Esophagus muscularis mucosa (tissue), 4 donors: ENCODE results near the gene LCNL1. TPM values are rescaled to one million over a fixed set of nuclear protein-coding genes. Genes with fewer than 3 reads are reported as not detected.

ENCODE experiments used
- DNase-seq: peaks from one replicate; pipeline ENCODE4 v3.0.0-alpha.2; 2017; ENCODE audit errors: extremely low spot score
- H3K27ac ChIP-seq, 4 donors: fragments of 200-600 bp; sonication (generic); replicated peaks in 1 of 4; 1 replicate in 3 of 4; 2 replicates in 1 of 4; pipeline ENCODE4 v1.5.1; 2016 to 2019; ENCODE audit warnings: mild to moderate bottlenecking in 1 of 4
- H3K27me3 ChIP-seq, 4 donors: fragments of 200-600 bp; sonication (generic); one replicate each; pipeline versions ENCODE4 v1.5.1 to v1.6.0; 2016 to 2019
- H3K36me3 ChIP-seq, 4 donors: fragments of 200-600 bp; sonication (generic); one replicate each; pipeline ENCODE4 v1.5.1; 2016 to 2019
- H3K4me1 ChIP-seq, 4 donors: fragments of 200-600 bp; sonication (generic); one replicate each; pipeline ENCODE4 v1.5.1; 2016 to 2019
- H3K4me3 ChIP-seq, 4 donors: fragments of 200-600 bp; sonication (generic); 1 replicate in 2 of 4; 2 replicates in 2 of 4; pipeline ENCODE4 v1.5.1; 2016 to 2019; ENCODE audit warnings: mild to moderate bottlenecking in 4 of 4, moderate library complexity in 1 of 4
- H3K9me3 ChIP-seq, 4 donors: fragments of 200-600 bp; sonication (generic); 1 replicate in 3 of 4; 2 replicates in 1 of 4; pipeline ENCODE4 v1.5.1; 2016 to 2019
- CTCF ChIP-seq, 3 experiments: fragments of 200-600 bp in 2 of 3; fragments of 450-650 bp in 1 of 3; sonication (generic) in 2 of 3; IDR thresholded peaks; one replicate each; pipeline ENCODE4 v1.5.1; 2017 to 2019; ENCODE audit warnings: antibody characterized with exemption in 3 of 3, mild to moderate bottlenecking in 2 of 3, moderate library complexity in 1 of 3
- EP300 ChIP-seq: sonication (generic); formaldehyde crosslinking; IDR thresholded peaks from one replicate; pipeline ENCODE4 v1.6.1; 2017; ENCODE audit warnings: antibody characterized with exemption
- POLR2A ChIP-seq: fragments of 450-650 bp; IDR thresholded peaks from one replicate; pipeline ENCODE4 v1.6.1; 2017; ENCODE audit warnings: antibody characterized with exemption, moderate library complexity, mild to moderate bottlenecking, low read depth
- POLR2AphosphoS5 ChIP-seq, 2 donors: sonication (generic); formaldehyde crosslinking; IDR thresholded peaks; one replicate each; pipeline ENCODE4 v1.6.1; 2017; ENCODE audit warnings: antibody characterized with exemption in 2 of 2
- WGBS: methylation state at CpG from one replicate; pipeline ENCODE4 v1.1.5; 2018; 5-methylcytosine and 5-hydroxymethylcytosine counted together
- intact Hi-C: fragments of 100-400 bp; cut with DNase I; formaldehyde crosslinking; loops from one replicate; pipeline ENCODE4 v1.15.1; 2023
- total RNA-seq, 4 donors: library from RNA; depleted of rRNA; stranded (reverse); fragments of >200 nt; gene quantifications; one replicate each; pipeline versions ENCODE4 v1.1.0 to v1.2.1, GENCODE V29; 2016

Gene LCNL1
- total RNA-seq, 4 donors from 2014 or later = 0.11 to 0.42 (median 0.39) TPM; not detected in 1

- no peak for DNase-seq
- intact Hi-C loops = no loop called here
- TF ChIP-seq POLR2A (no peak), CTCF (IDR thresholded peaks at IDR 0.05) (no peak), POLR2AphosphoS5 (IDR thresholded peaks at IDR 0.05) (no peak), EP300 (no peak)
- Histone ChIP-seq H3K4me1 (peaks cover 0 to 12% (median 6%) of the 10 kb centered on the region in 4 donors), H3K9me3 (peaks cover 0 to 3% (median 0%) of the 10 kb centered on the region in 4 donors), H3K4me3 (no peak overlapping the region), H3K36me3 (peaks cover 12 to 46% (median 37%) of the 10 kb centered on the region in 4 donors), H3K27me3 (no peaks in the 10 kb centered on the region), H3K27ac (no peak overlapping the region)
- 69% methylated on average over 24 of the region's 30 CpGs for WGBS
These were observed 24.5 kb downstream of the LCNL1 start for GRCh38 chr9:137007108-137007815.

GRCh38 chr9:137007816-137008270 lies 25.1 kb downstream of the LCNL1 start:
- TF ChIP-seq POLR2AphosphoS5 (IDR thresholded peaks at IDR 0.05) (no peak), CTCF (IDR thresholded peaks at IDR 0.05) (no peak), POLR2A (no peak), EP300 (no peak)
- 87% methylated on average over 12 of the region's 13 CpGs for WGBS
- Histone ChIP-seq H3K4me1 (peaks cover 0 to 12% (median 6%) of the 10 kb centered on the region in 4 donors), H3K27ac (no peak overlapping the region), H3K4me3 (no peak overlapping the region), H3K9me3 (peaks cover 0 to 3% (median 0%) of the 10 kb centered on the region in 4 donors), H3K36me3 (peaks cover 12 to 52% (median 43%) of the 10 kb centered on the region in 4 donors), H3K27me3 (no peaks in the 10 kb centered on the region)
- intact Hi-C loops = no loop called here
- no peak for DNase-seq

- no peak overlapping the region for H3K27ac ChIP-seq
- no peak for TF ChIP-seq CTCF (IDR thresholded peaks at IDR 0.05)
- no peaks in the 10 kb centered on the region for H3K27me3 ChIP-seq
- H3K36me3 ChIP-seq = peaks cover 12 to 57% (median 48%) of the 10 kb centered on the region in 4 donors
- H3K9me3 ChIP-seq = peaks cover 0 to 3% (median 0%) of the 10 kb centered on the region in 4 donors
- no peak for DNase-seq
- intact Hi-C loops = no loop called here
- H3K4me1 ChIP-seq = peaks cover 0 to 12% (median 6%) of the 10 kb centered on the region in 4 donors
- WGBS = 60% methylated on average over 1 of the region's 22 CpGs
- H3K4me3 ChIP-seq = no peak overlapping the region
These were observed 25.5 kb downstream of the LCNL1 start for GRCh38 chr9:137008312-137008711.

GRCh38 chr9:137009217-137009616 lies 26.4 kb downstream of the LCNL1 start:
- H3K27me3 ChIP-seq = no peaks in the 10 kb centered on the region
- TF ChIP-seq CTCF (IDR thresholded peaks at IDR 0.05) (no peak), EP300 (no peak), POLR2A (no peak), POLR2AphosphoS5 (IDR thresholded peaks at IDR 0.05) (no peak)
- DNase-seq = no peak
- H3K36me3 ChIP-seq = peaks cover 12 to 66% (median 57%) of the 10 kb centered on the region in 4 donors
- intact Hi-C loops = no loop called here
- no peak overlapping the region for H3K4me3 ChIP-seq
- H3K27ac ChIP-seq = no peak overlapping the region
- H3K9me3 ChIP-seq = peaks cover 0 to 3% (median 0%) of the 10 kb centered on the region in 4 donors
- 84% methylated on average over 7 of the region's 18 CpGs for WGBS
- H3K4me1 ChIP-seq = peaks cover 0 to 12% (median 6%) of the 10 kb centered on the region in 4 donors
